Ascending aorta (tissue), 2 donors: ENCODE data around the gene TJP2. TPM values are rescaled to one million over a fixed set of nuclear protein-coding genes. Genes with fewer than 3 reads are reported as not detected.

Experiments
- DNase-seq, 2 donors: peaks; one replicate each; pipeline ENCODE4 v3.0.0-alpha.2; 2019; ENCODE audit warnings: low spot score in 2 of 2
- H3K27ac ChIP-seq, 2 donors: fragments of 200-600 bp; sonication (generic); one replicate each; pipeline ENCODE4 v1.5.1; 2016 to 2017; ENCODE audit warnings: mild to moderate bottlenecking in 1 of 2
- H3K27me3 ChIP-seq: fragments of 200-600 bp; sonication (generic); one replicate; pipeline ENCODE4 v1.5.1; 2017
- H3K36me3 ChIP-seq, 2 donors: fragments of 200-600 bp; sonication (generic); one replicate each; pipeline ENCODE4 v1.5.1; 2016
- H3K4me1 ChIP-seq, 2 donors: fragments of 200-600 bp; sonication (generic); one replicate each; pipeline ENCODE4 v1.5.1; 2016 to 2017; ENCODE audit warnings: mild to moderate bottlenecking in 1 of 2
- H3K4me3 ChIP-seq, 2 donors: fragments of 200-600 bp; sonication (generic); one replicate each; pipeline ENCODE4 v1.5.1; 2016 to 2017; ENCODE audit warnings: mild to moderate bottlenecking in 1 of 2
- H3K9me3 ChIP-seq, 2 donors: fragments of 200-600 bp; sonication (generic); one replicate each; pipeline ENCODE4 v1.5.1; 2016
- intact Hi-C: fragments of 100-400 bp; cut with DNase I; formaldehyde crosslinking; loops from one replicate; pipeline ENCODE4 v1.15.1; 2023
- total RNA-seq: library from RNA; depleted of rRNA; stranded (reverse); fragments of >200 nt; gene quantifications from one replicate; pipeline ENCODE4 v1.1.0, GENCODE V29; 2016
- TF ChIP-seq, protein P1 (sequence below), 3 experiments: fragments of 200-600 bp in 2 of 3; fragments of 450-650 bp in 1 of 3; sonication (generic) in 2 of 3; IDR thresholded peaks; one replicate each; pipeline ENCODE4 v1.5.1; 2016 to 2019; ENCODE audit warnings: antibody characterized with exemption in 3 of 3, mild to moderate bottlenecking in 1 of 3, moderate library complexity in 1 of 3

Gene TJP2
- total RNA-seq, 1 donor from 2014 or later = 154 TPM

DNA sequence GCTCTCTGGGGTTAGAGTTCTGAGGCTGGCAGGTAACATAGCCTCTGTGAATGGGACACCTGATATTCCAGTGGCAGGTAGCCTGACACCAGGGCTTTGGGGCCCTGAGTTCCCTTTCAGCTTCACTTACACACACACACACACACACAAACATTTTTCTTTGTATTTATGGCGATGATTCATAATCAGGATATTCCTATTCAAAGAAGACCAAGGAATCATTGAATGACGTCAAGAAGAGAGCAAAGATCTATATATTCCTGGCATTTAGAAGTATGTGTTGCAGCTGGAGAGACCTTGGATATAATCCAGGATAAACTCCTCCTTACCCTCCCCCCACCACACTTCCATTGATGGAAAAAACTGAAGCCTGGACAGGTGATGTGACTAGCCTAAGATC, 143.0 kb downstream of the TJP2 start:
- TF ChIP-seq, protein P1, sequence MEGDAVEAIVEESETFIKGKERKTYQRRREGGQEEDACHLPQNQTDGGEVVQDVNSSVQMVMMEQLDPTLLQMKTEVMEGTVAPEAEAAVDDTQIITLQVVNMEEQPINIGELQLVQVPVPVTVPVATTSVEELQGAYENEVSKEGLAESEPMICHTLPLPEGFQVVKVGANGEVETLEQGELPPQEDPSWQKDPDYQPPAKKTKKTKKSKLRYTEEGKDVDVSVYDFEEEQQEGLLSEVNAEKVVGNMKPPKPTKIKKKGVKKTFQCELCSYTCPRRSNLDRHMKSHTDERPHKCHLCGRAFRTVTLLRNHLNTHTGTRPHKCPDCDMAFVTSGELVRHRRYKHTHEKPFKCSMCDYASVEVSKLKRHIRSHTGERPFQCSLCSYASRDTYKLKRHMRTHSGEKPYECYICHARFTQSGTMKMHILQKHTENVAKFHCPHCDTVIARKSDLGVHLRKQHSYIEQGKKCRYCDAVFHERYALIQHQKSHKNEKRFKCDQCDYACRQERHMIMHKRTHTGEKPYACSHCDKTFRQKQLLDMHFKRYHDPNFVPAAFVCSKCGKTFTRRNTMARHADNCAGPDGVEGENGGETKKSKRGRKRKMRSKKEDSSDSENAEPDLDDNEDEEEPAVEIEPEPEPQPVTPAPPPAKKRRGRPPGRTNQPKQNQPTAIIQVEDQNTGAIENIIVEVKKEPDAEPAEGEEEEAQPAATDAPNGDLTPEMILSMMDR (IDR thresholded peaks at IDR 0.05) = no peak
- DNase-seq = no peak
- no peaks in the 10 kb centered on the region for H3K9me3 ChIP-seq
- no peak overlapping the region for H3K4me3 ChIP-seq
- H3K4me1 ChIP-seq = no peaks in the 10 kb centered on the region
- H3K27ac ChIP-seq = no peak overlapping the region
- intact Hi-C loops = no loop called here
- no peaks in the 10 kb centered on the region for H3K36me3 ChIP-seq
- no peaks in the 10 kb centered on the region for H3K27me3 ChIP-seq

DNA sequence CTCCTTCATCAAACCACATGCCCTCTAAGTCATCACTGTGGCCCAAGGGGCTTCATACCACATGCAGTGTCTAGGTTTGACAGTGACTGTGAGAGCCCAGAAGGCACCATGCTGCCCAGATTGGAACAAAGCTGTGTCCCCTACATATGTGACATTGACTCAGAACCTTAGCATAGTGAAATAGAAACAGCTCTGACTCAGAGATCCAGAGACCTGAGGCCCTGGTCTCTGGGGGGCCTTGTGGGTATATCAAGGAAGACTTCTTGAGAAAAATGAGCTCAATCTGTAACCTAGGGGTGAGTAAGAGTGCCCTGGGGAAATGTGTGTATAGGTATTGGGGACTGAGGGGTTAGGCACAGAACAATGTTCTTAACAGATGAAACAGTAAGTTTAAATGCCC, 143.8 kb downstream of the TJP2 start:
- H3K27ac ChIP-seq = no peak overlapping the region
- H3K27me3 ChIP-seq = no peaks in the 10 kb centered on the region
- no peaks in the 10 kb centered on the region for H3K36me3 ChIP-seq
- H3K4me1 ChIP-seq = no peaks in the 10 kb centered on the region
- intact Hi-C loops = no loop called here
- TF ChIP-seq, protein P1 (IDR thresholded peaks at IDR 0.05) = no peak
- no peak overlapping the region for H3K4me3 ChIP-seq
- DNase-seq = no peak
- H3K9me3 ChIP-seq = no peaks in the 10 kb centered on the region

DNA sequence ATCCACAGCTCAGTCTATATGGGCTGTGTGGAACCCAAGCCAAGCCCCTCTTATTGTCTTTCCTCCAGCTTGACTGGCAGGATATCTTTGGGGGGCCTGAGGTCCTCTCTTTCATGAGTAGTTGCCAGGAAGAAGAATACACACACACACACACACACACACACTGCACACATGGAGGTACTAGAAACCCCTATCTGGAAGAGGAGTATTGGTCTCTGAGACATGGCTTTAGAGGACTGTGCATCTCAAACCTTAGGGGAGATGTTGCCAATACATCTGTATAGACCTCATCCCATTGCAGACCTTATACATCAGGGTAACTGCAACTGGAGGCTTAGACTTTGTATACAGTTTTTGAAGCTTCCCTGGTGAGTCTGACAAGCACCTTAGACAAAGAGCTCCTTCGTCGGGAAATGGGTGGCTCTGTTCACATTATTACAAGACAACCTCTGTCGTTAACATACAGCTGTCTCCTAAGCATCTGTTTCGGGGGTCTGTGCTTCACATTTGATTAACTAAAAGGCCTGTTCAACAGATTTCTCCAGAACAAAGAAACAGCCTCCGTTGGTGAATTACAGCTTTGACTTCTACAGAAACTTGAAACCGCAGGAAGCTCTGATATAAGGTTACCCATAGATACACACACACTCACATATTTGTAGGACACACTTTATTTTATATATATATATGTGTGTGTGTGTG, 145.4 kb downstream of the TJP2 start:
- no peak overlapping the region for H3K4me3 ChIP-seq
- no peak overlapping the region for H3K27ac ChIP-seq
- TF ChIP-seq, protein P1 (IDR thresholded peaks at IDR 0.05) = no peak
- H3K4me1 ChIP-seq = peaks cover 0 to 3% of the 10 kb centered on the region in 2 donors
- DNase-seq = no peak
- H3K27me3 ChIP-seq = no peaks in the 10 kb centered on the region
- H3K9me3 ChIP-seq = no peaks in the 10 kb centered on the region
- H3K36me3 ChIP-seq = no peaks in the 10 kb centered on the region
- intact Hi-C loops = no loop called here

DNA sequence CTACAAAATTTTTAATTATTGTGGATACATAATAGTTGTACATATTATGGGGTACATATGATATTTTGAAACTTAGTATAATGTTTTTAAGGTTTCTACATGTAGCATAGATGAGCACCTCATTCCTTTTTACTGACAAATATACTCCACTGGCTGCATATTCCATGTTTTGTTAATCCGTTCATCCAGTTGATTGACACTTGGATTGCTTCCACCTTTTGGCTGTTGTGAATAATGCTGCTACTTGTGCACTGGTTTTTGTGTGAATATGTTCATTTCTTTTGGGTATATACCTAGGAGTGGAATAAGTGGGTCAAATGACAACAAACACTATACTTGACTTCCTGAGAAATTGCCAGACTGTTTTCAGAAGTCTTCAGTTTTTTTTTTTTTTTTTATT, 148.2 kb downstream of the TJP2 start:
- intact Hi-C loops = no loop called here

DNA sequence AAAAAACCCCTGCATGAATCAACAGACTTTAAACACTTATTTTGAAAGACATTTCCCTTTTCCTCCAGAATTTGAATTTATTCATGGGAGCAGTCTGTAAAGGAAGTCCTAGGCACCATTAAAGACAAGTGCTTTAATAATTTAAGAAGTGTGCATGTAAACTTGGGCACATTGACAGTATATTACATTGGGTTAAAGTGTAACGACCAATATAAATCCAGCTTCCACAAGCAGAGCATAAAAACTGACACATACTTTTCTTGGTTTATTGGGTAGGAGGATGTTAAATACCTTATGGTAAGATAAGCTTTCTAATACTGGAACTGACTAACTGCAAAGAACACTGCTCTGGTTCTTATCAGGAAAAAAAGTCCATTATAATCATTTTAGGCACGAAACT, 149.8 kb downstream of the TJP2 start:
- Histone ChIP-seq H3K4me1 (peaks cover 0 to 8% of the 10 kb centered on the region in 2 donors), H3K4me3 (peak overlapping the region in 1 of 2 donors; percentile 64), H3K27ac (no peak overlapping the region), H3K9me3 (no peaks in the 10 kb centered on the region), H3K27me3 (no peaks in the 10 kb centered on the region), H3K36me3 (no peaks in the 10 kb centered on the region)
- TF ChIP-seq, protein P1 (IDR thresholded peaks at IDR 0.05) = no peak
- DNase-seq = no peak
- intact Hi-C loops = no loop called here

More for the DNA sequence above, 148.2 kb downstream of the TJP2 start:
- no peak for DNase-seq
- H3K27me3 ChIP-seq = no peaks in the 10 kb centered on the region
- no peak overlapping the region for H3K4me3 ChIP-seq
- H3K27ac ChIP-seq = no peak overlapping the region
- peaks cover 0 to 8% of the 10 kb centered on the region in 2 donors for H3K4me1 ChIP-seq
- TF ChIP-seq, protein P1 (IDR thresholded peaks at IDR 0.05) = no peak
- no peaks in the 10 kb centered on the region for H3K9me3 ChIP-seq
- H3K36me3 ChIP-seq = no peaks in the 10 kb centered on the region

Other genes with a start within 250 kb of the TJP2 start
- not detected for gene PRKACG, start 160.2 kb upstream of the TJP2 start, total RNA-seq
- gene FXN, start 138.5 kb upstream of the TJP2 start, total RNA-seq = not detected
- 4.2 TPM for gene ENTREP1, start 150.9 kb downstream of the TJP2 start, total RNA-seq